ENCODE measurements around the gene PNMA6A. TPM values are rescaled to one million over a fixed set of nuclear protein-coding genes. Genes with fewer than 3 reads are reported as not detected.

Gene PNMA6A
- total and polyA plus RNA-seq, 2 of the 4 experiments (the other 2 are of a cell fraction), result 0.18 to 0.21 TPM

DNA sequence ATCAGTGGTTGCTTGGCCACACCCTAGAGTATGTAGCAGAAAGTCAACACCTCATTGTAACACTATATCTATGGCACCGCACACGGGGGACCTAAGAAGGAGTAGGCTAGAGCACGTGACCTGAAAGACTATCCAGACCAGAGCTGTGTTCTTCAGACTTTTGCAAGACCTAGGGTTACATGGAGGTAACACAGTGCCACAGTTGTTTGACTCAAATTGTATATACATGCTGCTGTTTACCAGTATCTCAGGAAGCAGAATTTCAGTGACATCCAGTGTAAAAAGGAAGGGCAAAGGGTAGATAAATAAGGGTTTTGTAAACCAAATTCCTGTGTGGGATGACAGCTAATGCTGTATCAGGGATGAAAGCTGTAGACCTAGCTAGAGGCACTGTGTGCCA lies 30.2 kb downstream of the PNMA6A start:
- dilution Hi-C loops (cut with HindIII; ENCODE audit: low sequenced_read_pairs, unreplicated experiment) (no loop called here), intact Hi-C loops (cut with micrococcal nuclease) (no loop called here), in situ Hi-C loops (cut with MboI; ENCODE audit: low sequenced_read_pairs) (no loop called here)
- ChIA-PET CTCF (no interaction called here), POLR2A (ENCODE audit: unreplicated experiment) (no interaction called here)
- Histone ChIP-seq H2BK5ac (ENCODE audit: low read depth, low read length, poor library complexity, severe bottlenecking) (no peak overlapping the region), H3K9me1 (ENCODE audit: insufficient read depth, low read length) (no peaks in the 10 kb centered on the region), H3K9ac (ENCODE audit: low read depth, low read length) (no peak overlapping the region), H3K4me3 (ENCODE audit: insufficient read depth, low read depth, low read length) (no peak overlapping the region), H4K91ac (ENCODE audit: insufficient read depth, low read depth, low read length) (no peak overlapping the region), H3K9me3 (ENCODE audit: control insufficient read depth, insufficient read depth, low read length) (peaks cover 5% of the 10 kb centered on the region; the same call in 1 of the 2 replicates), H4K20me1 (ENCODE audit: insufficient read depth, low read length) (no peaks in the 10 kb centered on the region), H3K56ac (ENCODE audit: extremely low read depth, insufficient read depth, low read length) (no peak overlapping the region), H3K14ac (replicated peaks; ENCODE audit: low read depth, low read length) (no peak overlapping the region), H2BK20ac (ENCODE audit: low read depth, low read length) (no peak overlapping the region), H2AK9ac (replicated peaks; ENCODE audit: low read depth, low read length, poor library complexity) (no peak overlapping the region), H3K27me3 (ENCODE audit: control insufficient read depth, insufficient read depth, low read length) (no peaks in the 10 kb centered on the region), H3K23ac (ENCODE audit: low read depth, low read length) (no peak overlapping the region), H3K27ac (ENCODE audit: insufficient read depth, low read length) (no peak overlapping the region), H2BK15ac (ENCODE audit: low read depth, low read length) (no peak overlapping the region), H3K18ac (ENCODE audit: low read depth, low read length) (no peak overlapping the region), H3K4me2 (ENCODE audit: low read depth, low read length) (no peak overlapping the region), H3K4ac (ENCODE audit: low read depth, low read length) (no peak overlapping the region), H3K4me1 (ENCODE audit: control insufficient read depth, insufficient read depth, low read length) (no peaks in the 10 kb centered on the region), H2AFZ (replicated peaks; ENCODE audit: low read length, poor library complexity) (no peak overlapping the region), H2AK5ac (ENCODE audit: low read depth, low read length) (no peak overlapping the region), H4K5ac (ENCODE audit: low read depth, low read length) (no peak overlapping the region), H3K79me1 (ENCODE audit: low read depth in 1 of 2, low read length in 2 of 2) (no peaks in the 10 kb centered on the region), H4K8ac (ENCODE audit: low read depth in 2 of 2, low read length in 2 of 2) (no peak overlapping the region), H3K36me3 (ENCODE audit: control insufficient read depth, insufficient read depth, low read length) (no peaks in the 10 kb centered on the region), H2BK120ac (ENCODE audit: low read depth, low read length) (no peak overlapping the region)
- DNase-seq (no peak), ATAC-seq (ENCODE audit: low read depth) (no peak)
- no CpG with 5 or more reads among the region's 3 CpGs for WGBS, 2 experiments (ENCODE audit: extremely low coverage in 2 of 2, insufficient read length in 1 of 2)
- no TSS peak for BruUV-seq (replicated peaks)
- no peak for TF ChIP-seq CEBPB (IDR thresholded peaks at IDR 0.05; ENCODE audit: low read depth, low read length)
- TF ChIP-seq CHD1 (IDR thresholded peaks at IDR 0.05; ENCODE audit: low read depth, low read length), result no peak
- TF ChIP-seq, protein P1, sequence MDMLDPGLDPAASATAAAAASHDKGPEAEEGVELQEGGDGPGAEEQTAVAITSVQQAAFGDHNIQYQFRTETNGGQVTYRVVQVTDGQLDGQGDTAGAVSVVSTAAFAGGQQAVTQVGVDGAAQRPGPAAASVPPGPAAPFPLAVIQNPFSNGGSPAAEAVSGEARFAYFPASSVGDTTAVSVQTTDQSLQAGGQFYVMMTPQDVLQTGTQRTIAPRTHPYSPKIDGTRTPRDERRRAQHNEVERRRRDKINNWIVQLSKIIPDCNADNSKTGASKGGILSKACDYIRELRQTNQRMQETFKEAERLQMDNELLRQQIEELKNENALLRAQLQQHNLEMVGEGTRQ (IDR thresholded peaks at IDR 0.05; ENCODE audit: low read depth, low read length), result no peak
- no peak for TF ChIP-seq RCOR1 (IDR thresholded peaks at IDR 0.05; ENCODE audit: insufficient replicate concordance, low read length)
- TF ChIP-seq, protein P2, sequence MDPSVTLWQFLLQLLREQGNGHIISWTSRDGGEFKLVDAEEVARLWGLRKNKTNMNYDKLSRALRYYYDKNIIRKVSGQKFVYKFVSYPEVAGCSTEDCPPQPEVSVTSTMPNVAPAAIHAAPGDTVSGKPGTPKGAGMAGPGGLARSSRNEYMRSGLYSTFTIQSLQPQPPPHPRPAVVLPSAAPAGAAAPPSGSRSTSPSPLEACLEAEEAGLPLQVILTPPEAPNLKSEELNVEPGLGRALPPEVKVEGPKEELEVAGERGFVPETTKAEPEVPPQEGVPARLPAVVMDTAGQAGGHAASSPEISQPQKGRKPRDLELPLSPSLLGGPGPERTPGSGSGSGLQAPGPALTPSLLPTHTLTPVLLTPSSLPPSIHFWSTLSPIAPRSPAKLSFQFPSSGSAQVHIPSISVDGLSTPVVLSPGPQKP (IDR thresholded peaks at IDR 0.05; ENCODE audit: borderline replicate concordance, low read depth, low read length), result no peak
- no peak for TF ChIP-seq BHLHE40 (IDR thresholded peaks at IDR 0.05; ENCODE audit: low read depth, low read length)
- TF ChIP-seq MXI1 (IDR thresholded peaks at IDR 0.05; ENCODE audit: borderline replicate concordance, low read depth, low read length), result no peak
- no peak for TF ChIP-seq NFE2L2 (IDR thresholded peaks at IDR 0.05; ENCODE audit: low read depth, low read length)
- TF ChIP-seq FOS (IDR thresholded peaks at IDR 0.05; ENCODE audit: low read depth, low read length), result no peak
- no peak for TF ChIP-seq RFX5 (IDR thresholded peaks at IDR 0.05; ENCODE audit: low read depth, low read length)
- TF ChIP-seq MAFK (IDR thresholded peaks at IDR 0.05; ENCODE audit: low read depth, low read length), result no peak
- no peak for TF ChIP-seq MAZ (IDR thresholded peaks at IDR 0.05; ENCODE audit: borderline replicate concordance, low read depth, low read length)
- no peak for TF ChIP-seq POLR2A (IDR thresholded peaks at IDR 0.05; ENCODE audit: low read depth, low read length)
- no peak for TF ChIP-seq SMC3 (IDR thresholded peaks at IDR 0.05; ENCODE audit: low read depth, low read length)
- TF ChIP-seq, protein P3, sequence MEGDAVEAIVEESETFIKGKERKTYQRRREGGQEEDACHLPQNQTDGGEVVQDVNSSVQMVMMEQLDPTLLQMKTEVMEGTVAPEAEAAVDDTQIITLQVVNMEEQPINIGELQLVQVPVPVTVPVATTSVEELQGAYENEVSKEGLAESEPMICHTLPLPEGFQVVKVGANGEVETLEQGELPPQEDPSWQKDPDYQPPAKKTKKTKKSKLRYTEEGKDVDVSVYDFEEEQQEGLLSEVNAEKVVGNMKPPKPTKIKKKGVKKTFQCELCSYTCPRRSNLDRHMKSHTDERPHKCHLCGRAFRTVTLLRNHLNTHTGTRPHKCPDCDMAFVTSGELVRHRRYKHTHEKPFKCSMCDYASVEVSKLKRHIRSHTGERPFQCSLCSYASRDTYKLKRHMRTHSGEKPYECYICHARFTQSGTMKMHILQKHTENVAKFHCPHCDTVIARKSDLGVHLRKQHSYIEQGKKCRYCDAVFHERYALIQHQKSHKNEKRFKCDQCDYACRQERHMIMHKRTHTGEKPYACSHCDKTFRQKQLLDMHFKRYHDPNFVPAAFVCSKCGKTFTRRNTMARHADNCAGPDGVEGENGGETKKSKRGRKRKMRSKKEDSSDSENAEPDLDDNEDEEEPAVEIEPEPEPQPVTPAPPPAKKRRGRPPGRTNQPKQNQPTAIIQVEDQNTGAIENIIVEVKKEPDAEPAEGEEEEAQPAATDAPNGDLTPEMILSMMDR (conservative IDR thresholded peaks at IDR 0.05; ENCODE audit: low read depth, low read length), result no peak
